WERI-Rb-1 (cell line): Measurements from ENCODE around the gene ARMC2.

Experiments used
- DNase-seq: peaks from one replicate; pipeline ENCODE4 v3.0.0-alpha.2; 2020
- H3K27ac ChIP-seq: fragments of 250-450 bp; sonication (Bioruptor Pico); 2 replicates; pipeline ENCODE4 v1.5.1; 2020; ENCODE audit warnings: mild to moderate bottlenecking, moderate library complexity
- H3K27me3 ChIP-seq: fragments of 250-450 bp; sonication (Bioruptor Pico); 2 replicates; pipeline ENCODE4 v1.5.1; 2021; ENCODE audit warnings: mild to moderate bottlenecking, low read depth, moderate library complexity; ENCODE audit not compliant: insufficient read depth, severe bottlenecking
- H3K36me3 ChIP-seq: fragments of 250-450 bp; sonication (Bioruptor Pico); 2 replicates; pipeline ENCODE4 v1.5.1; 2020; ENCODE audit warnings: mild to moderate bottlenecking, moderate library complexity
- H3K4me3 ChIP-seq: 2 replicates; pipeline ENCODE4 v1.5.1; 2011; ENCODE audit warnings: low read depth, mild to moderate bottlenecking, control low read depth, low read length
- H3K9me3 ChIP-seq: fragments of 250-450 bp; sonication (Bioruptor Pico); 2 replicates; pipeline ENCODE4 v1.5.1; 2021; ENCODE audit warnings: mild to moderate bottlenecking, moderate library complexity; ENCODE audit not compliant: severe bottlenecking
- CTCF ChIP-seq: IDR thresholded peaks from 2 replicates; pipeline ENCODE4 v1.5.1; 2011; ENCODE audit warnings: low read depth, mild to moderate bottlenecking, control low read depth, inconsistent platforms, low read length

The ARMC2 gene

GRCh38 chr6:108897371-108897770 lies 49.1 kb downstream of the ARMC2 start:
- Histone ChIP-seq H3K36me3 (no peaks in the 10 kb centered on the region), H3K27me3 (no peaks in the 10 kb centered on the region), H3K27ac (no peak overlapping the region), H3K4me3 (no peak overlapping the region), H3K9me3 (no peaks in the 10 kb centered on the region)
- no peak for TF ChIP-seq CTCF
- peak; percentile 53 for DNase-seq

- no peak overlapping the region for H3K4me3 ChIP-seq
- no peaks in the 10 kb centered on the region for H3K27me3 ChIP-seq
- no peak for DNase-seq
- no peak for TF ChIP-seq CTCF
- no peak overlapping the region for H3K27ac ChIP-seq
- no peaks in the 10 kb centered on the region for H3K9me3 ChIP-seq
- no peaks in the 10 kb centered on the region for H3K36me3 ChIP-seq
Measured at GRCh38 chr6:108902382-108902792, 54.2 kb downstream of the ARMC2 start.

- Histone ChIP-seq H3K4me3 (no peak overlapping the region), H3K27ac (no peak overlapping the region), H3K27me3 (no peaks in the 10 kb centered on the region), H3K36me3 (no peaks in the 10 kb centered on the region), H3K9me3 (no peaks in the 10 kb centered on the region)
- no peak for DNase-seq
- TF ChIP-seq CTCF: no peak
Measured at GRCh38 chr6:108903796-108904195, 55.6 kb downstream of the ARMC2 start.

GRCh38 chr6:108904741-108905140 lies 56.5 kb downstream of the ARMC2 start:
- no peaks in the 10 kb centered on the region for H3K27me3 ChIP-seq

GRCh38 chr6:108914235-108915022 lies 66.2 kb downstream of the ARMC2 start:
- peak; percentile 73 for TF ChIP-seq CTCF
- Histone ChIP-seq H3K36me3 (no peaks in the 10 kb centered on the region), H3K9me3 (no peaks in the 10 kb centered on the region), H3K27ac (no peak overlapping the region), H3K4me3 (no peak overlapping the region), H3K27me3 (no peaks in the 10 kb centered on the region)
- DNase-seq: peak; percentile 52

More at GRCh38 chr6:108904741-108905140, 56.5 kb downstream of the ARMC2 start:
- H3K36me3 ChIP-seq: no peaks in the 10 kb centered on the region
- H3K4me3 ChIP-seq: no peak overlapping the region
- H3K9me3 ChIP-seq: no peaks in the 10 kb centered on the region
- DNase-seq: no peak
- no peak for TF ChIP-seq CTCF
- no peak overlapping the region for H3K27ac ChIP-seq

GRCh38 chr6:108915258-108915657 lies 67.0 kb downstream of the ARMC2 start:
- Histone ChIP-seq H3K36me3 (no peaks in the 10 kb centered on the region), H3K9me3 (no peaks in the 10 kb centered on the region), H3K4me3 (no peak overlapping the region), H3K27ac (no peak overlapping the region), H3K27me3 (no peaks in the 10 kb centered on the region)
- no peak for TF ChIP-seq CTCF
- no peak for DNase-seq
